Astrocyte of the spinal cord (primary cell): ENCODE results near the gene RBMS1.

ENCODE experiments used
- DNase-seq: peaks from one replicate; pipeline ENCODE4 v3.0.0; 2011; ENCODE audit warnings: low read depth, low spot score
- H3K4me3 ChIP-seq: 2 replicates; pipeline ENCODE4 v1.5.1; 2011; ENCODE audit warnings: low read depth, mild to moderate bottlenecking, low read length, moderate library complexity
- CTCF ChIP-seq: IDR thresholded peaks from 2 replicates; pipeline ENCODE4 v1.5.1; 2012; ENCODE audit warnings: low read depth, mild to moderate bottlenecking, low read length, inconsistent platforms
- in situ Hi-C: cut with HindIII; loops from 2 replicates; pipeline ENCODE4 v1.10.0; 2017; ENCODE audit warnings: low sequenced_read_pairs

Gene RBMS1

GRCh38 chr2:160402997-160403979, 90.3 kb downstream of the RBMS1 start:
- DNase-seq = no peak
- in situ Hi-C loops = no loop called here
- no peak for TF ChIP-seq CTCF
- no peak overlapping the region for H3K4me3 ChIP-seq

GRCh38 chr2:160402501-160402900, 91.1 kb downstream of the RBMS1 start:
- in situ Hi-C loops = no loop called here
- no peak for TF ChIP-seq CTCF
- DNase-seq = no peak
- H3K4me3 ChIP-seq = no peak overlapping the region

GRCh38 chr2:160401895-160402294, 91.7 kb downstream of the RBMS1 start:
- no peak for TF ChIP-seq CTCF
- in situ Hi-C loops = no loop called here
- H3K4me3 ChIP-seq = no peak overlapping the region
- DNase-seq = no peak

- TF ChIP-seq CTCF = no peak
- in situ Hi-C loops = no loop called here
- DNase-seq = no peak
- H3K4me3 ChIP-seq = no peak overlapping the region
Observed at GRCh38 chr2:160399880-160400279, 93.7 kb downstream of the RBMS1 start.

- in situ Hi-C loops = no loop called here
- no peak overlapping the region for H3K4me3 ChIP-seq
- no peak for TF ChIP-seq CTCF
- no peak for DNase-seq
Observed at GRCh38 chr2:160397530-160397865, 96.1 kb downstream of the RBMS1 start.

GRCh38 chr2:160394153-160394552, 99.5 kb downstream of the RBMS1 start:
- no peak overlapping the region for H3K4me3 ChIP-seq
- in situ Hi-C loops = no loop called here
- no peak for TF ChIP-seq CTCF
- no peak for DNase-seq
